Measurements from ENCODE around the gene PCNP.
"Not testable (repeated sequence)": the region's sequence is repeated elsewhere in the genome, so short reads cannot be mapped to it uniquely, and the experiment has no call there.

PCNP gene

GRCh38 chr3:101544161-101544850 is 29.7 kb upstream of the PCNP start:
- in situ Hi-C loops (cut with MboI; ENCODE audit: low sequenced_read_pairs), result no loop called here
- H3K9me3 ChIP-seq, result 0 out of 2 replicates have a peak, but pooled peaks cover 2% of the 10 kb centered on the region
- H3K27me3 ChIP-seq (ENCODE audit: low read depth), result peaks cover 2% of the 10 kb centered on the region; the same call in 1 of the 2 replicates
- no peak overlapping the region for H3K4me3 ChIP-seq
- no peaks in the 10 kb centered on the region for H3K36me3 ChIP-seq (replicated peaks)
- peaks cover 11% of the 10 kb centered on the region for H3K4me1 ChIP-seq
- no peak for DNase-seq (ENCODE audit: low spot score in 2 of 2)

- H3K4me1 ChIP-seq, result peaks cover 11% of the 10 kb centered on the region
- no peaks in the 10 kb centered on the region for H3K36me3 ChIP-seq (replicated peaks)
- H3K27me3 ChIP-seq (ENCODE audit: low read depth), result no peaks in the 10 kb centered on the region
- no peaks in the 10 kb centered on the region for H3K9me3 ChIP-seq
- in situ Hi-C loops (cut with MboI; ENCODE audit: low sequenced_read_pairs), result no loop called here
- no peak for DNase-seq (ENCODE audit: low spot score in 2 of 2)
- no peak overlapping the region for H3K4me3 ChIP-seq
These were observed 25.4 kb upstream of the PCNP start for GRCh38 chr3:101548527-101549105.

GRCh38 chr3:101549473-101549872 is 24.5 kb upstream of the PCNP start:
- Histone ChIP-seq H3K4me1 (peaks cover 6% of the 10 kb centered on the region; the same call in 1 of the 2 replicates), H3K9me3 (no peaks in the 10 kb centered on the region), H3K36me3 (replicated peaks) (no peaks in the 10 kb centered on the region), H3K4me3 (no peak overlapping the region), H3K27me3 (ENCODE audit: low read depth) (no peaks in the 10 kb centered on the region)
- DNase-seq (ENCODE audit: low spot score in 2 of 2), result no peak
- in situ Hi-C loops (cut with MboI; ENCODE audit: low sequenced_read_pairs), result no loop called here

GRCh38 chr3:101551359-101552081 is 22.5 kb upstream of the PCNP start:
- in situ Hi-C loops (cut with MboI; ENCODE audit: low sequenced_read_pairs), result not testable (repeated sequence)

GRCh38 chr3:101553381-101553780 is 20.6 kb upstream of the PCNP start:
- in situ Hi-C loops (cut with MboI; ENCODE audit: low sequenced_read_pairs); H3K4me3 ChIP-seq; H3K4me1 ChIP-seq; H3K36me3 ChIP-seq (replicated peaks); H3K9me3 ChIP-seq; H3K27me3 ChIP-seq (ENCODE audit: low read depth): not testable (repeated sequence)
- peak in 1 of 2 experiments; percentile 67 for DNase-seq (ENCODE audit: low spot score in 2 of 2)

More at GRCh38 chr3:101551359-101552081, 22.5 kb upstream of the PCNP start:
- not testable (repeated sequence) for H3K4me3 ChIP-seq; DNase-seq (ENCODE audit: low spot score in 2 of 2); H3K4me1 ChIP-seq; H3K9me3 ChIP-seq; H3K36me3 ChIP-seq (replicated peaks); H3K27me3 ChIP-seq (ENCODE audit: low read depth)

- no peaks in the 10 kb centered on the region for H3K36me3 ChIP-seq (replicated peaks)
- in situ Hi-C loops (cut with MboI; ENCODE audit: low sequenced_read_pairs), result no loop called here
- H3K4me3 ChIP-seq, result no peak overlapping the region
- DNase-seq (ENCODE audit: low spot score in 2 of 2), result no peak
- peaks cover 8% of the 10 kb centered on the region; the same call in 1 of the 2 replicates for H3K27me3 ChIP-seq (ENCODE audit: low read depth)
- H3K9me3 ChIP-seq, result no peaks in the 10 kb centered on the region
- peaks cover 6% of the 10 kb centered on the region; the same call in 1 of the 2 replicates for H3K4me1 ChIP-seq
These were observed 17.9 kb upstream of the PCNP start for GRCh38 chr3:101556064-101556463.

GRCh38 chr3:101561630-101562328 is 12.2 kb upstream of the PCNP start, which contains the start of gene TRMT10C:
TSS of gene TRMT10C (plus strand) at chr3:101561868. CDS start at chr3:101564782, 2,914 bp downstream.
- peaks cover 20% of the 10 kb centered on the region for H3K36me3 ChIP-seq (replicated peaks)
- peak within 1 kb of the TSS; percentile 65 for H3K4me3 ChIP-seq
- no peaks in the 10 kb centered on the region for H3K9me3 ChIP-seq
- in situ Hi-C loops (cut with MboI; ENCODE audit: low sequenced_read_pairs), result no loop called here
- peaks cover 7% of the 10 kb centered on the region for H3K4me1 ChIP-seq
- peak; percentile 80 to 92 for DNase-seq (ENCODE audit: low spot score in 2 of 2)
- H3K27me3 ChIP-seq (ENCODE audit: low read depth), result peaks cover 5% of the 10 kb centered on the region; the same call in 1 of the 2 replicates

GRCh38 chr3:101567528-101568317 is 6.3 kb upstream of the PCNP start:
- no peaks in the 10 kb centered on the region for H3K27me3 ChIP-seq (ENCODE audit: low read depth)
- in situ Hi-C loops (cut with MboI; ENCODE audit: low sequenced_read_pairs), result no loop called here
- H3K4me1 ChIP-seq, result peaks cover 10% of the 10 kb centered on the region
- no peak overlapping the region for H3K4me3 ChIP-seq
- no peaks in the 10 kb centered on the region for H3K9me3 ChIP-seq
- no peak for DNase-seq (ENCODE audit: low spot score in 2 of 2)
- H3K36me3 ChIP-seq (replicated peaks), result peaks cover 20% of the 10 kb centered on the region

- H3K4me3 ChIP-seq, result no peak overlapping the region
- peaks cover 6% of the 10 kb centered on the region for H3K36me3 ChIP-seq (replicated peaks)
- in situ Hi-C loops (cut with MboI; ENCODE audit: low sequenced_read_pairs), result no loop called here
- no peaks in the 10 kb centered on the region for H3K27me3 ChIP-seq (ENCODE audit: low read depth)
- DNase-seq (ENCODE audit: low spot score in 2 of 2), result peak in 1 of 2 experiments; percentile 31
- no peaks in the 10 kb centered on the region for H3K9me3 ChIP-seq
- peaks cover 18% of the 10 kb centered on the region for H3K4me1 ChIP-seq
These were observed 2.7 kb upstream of the PCNP start for GRCh38 chr3:101571028-101571895.

GRCh38 chr3:101574388-101575112 is 570 bp downstream of the PCNP start:
- Histone ChIP-seq H3K4me1 (peaks cover 25% of the 10 kb centered on the region), H3K9me3 (no peaks in the 10 kb centered on the region), H3K4me3 (peak overlapping the region; percentile 91), H3K36me3 (replicated peaks) (peaks cover 11% of the 10 kb centered on the region), H3K27me3 (ENCODE audit: low read depth) (no peaks in the 10 kb centered on the region)
- in situ Hi-C loops (cut with MboI; ENCODE audit: low sequenced_read_pairs), result no loop called here
- DNase-seq (ENCODE audit: low spot score in 2 of 2), result peak; percentile 43 to 51

GRCh38 chr3:101577286-101577685 is 3.3 kb downstream of the PCNP start:
- in situ Hi-C loops (cut with MboI; ENCODE audit: low sequenced_read_pairs), result no loop called here
- no peak for DNase-seq (ENCODE audit: low spot score in 2 of 2)

GRCh38 chr3:101588616-101589015 is 14.6 kb downstream of the PCNP start:
- in situ Hi-C loops (cut with MboI; ENCODE audit: low sequenced_read_pairs), result no loop called here
- no peaks in the 10 kb centered on the region for H3K27me3 ChIP-seq (ENCODE audit: low read depth)
- no peak for DNase-seq (ENCODE audit: low spot score in 2 of 2)
- no peak overlapping the region for H3K4me3 ChIP-seq
- peaks cover 39% of the 10 kb centered on the region for H3K36me3 ChIP-seq (replicated peaks)
- no peaks in the 10 kb centered on the region for H3K4me1 ChIP-seq
- no peaks in the 10 kb centered on the region for H3K9me3 ChIP-seq

More at GRCh38 chr3:101577286-101577685, 3.3 kb downstream of the PCNP start:
- no peak overlapping the region for H3K4me3 ChIP-seq
- H3K36me3 ChIP-seq (replicated peaks), result peaks cover 25% of the 10 kb centered on the region
- H3K27me3 ChIP-seq (ENCODE audit: low read depth), result no peaks in the 10 kb centered on the region
- peaks cover 18% of the 10 kb centered on the region for H3K4me1 ChIP-seq
- no peaks in the 10 kb centered on the region for H3K9me3 ChIP-seq

Data from HAP-1 (cell line).